Brain microvascular endothelial cell (primary cell): Measurements from ENCODE around the gene HAUS7.

Experiments used
- DNase-seq: peaks from one replicate; pipeline ENCODE4 v3.0.0-alpha.2; 2020
- H3K27ac ChIP-seq: fragments of 250-450 bp; sonication (Bioruptor Pico); 2 replicates; pipeline ENCODE4 v1.5.1; 2020; ENCODE audit warnings: mild to moderate bottlenecking, moderate library complexity
- H3K27me3 ChIP-seq: fragments of 250-450 bp; sonication (Bioruptor Pico); replicated peaks from 2 replicates; pipeline ENCODE4 v1.5.1; 2020; ENCODE audit warnings: mild to moderate bottlenecking
- H3K36me3 ChIP-seq: fragments of 250-450 bp; sonication (Bioruptor Pico); replicated peaks from 2 replicates; pipeline ENCODE4 v1.5.1; 2020; ENCODE audit warnings: mild to moderate bottlenecking
- H3K4me3 ChIP-seq: 2 replicates; pipeline ENCODE4 v1.5.1; 2011; ENCODE audit warnings: low read depth, mild to moderate bottlenecking, control low read depth, low read length, moderate library complexity
- in situ Hi-C: cut with HindIII; loops from 2 replicates; pipeline ENCODE4 v1.10.0; 2017; ENCODE audit warnings: low sequenced_read_pairs, low pct_ligation_motif_present
- TF ChIP-seq, protein P1 (sequence below): IDR thresholded peaks from 2 replicates; pipeline ENCODE4 v1.5.1; 2011; ENCODE audit warnings: low read depth, mild to moderate bottlenecking, moderate library complexity, low read length, control low read depth, inconsistent platforms; ENCODE audit errors: missing control alignments

HAUS7 gene

DNA sequence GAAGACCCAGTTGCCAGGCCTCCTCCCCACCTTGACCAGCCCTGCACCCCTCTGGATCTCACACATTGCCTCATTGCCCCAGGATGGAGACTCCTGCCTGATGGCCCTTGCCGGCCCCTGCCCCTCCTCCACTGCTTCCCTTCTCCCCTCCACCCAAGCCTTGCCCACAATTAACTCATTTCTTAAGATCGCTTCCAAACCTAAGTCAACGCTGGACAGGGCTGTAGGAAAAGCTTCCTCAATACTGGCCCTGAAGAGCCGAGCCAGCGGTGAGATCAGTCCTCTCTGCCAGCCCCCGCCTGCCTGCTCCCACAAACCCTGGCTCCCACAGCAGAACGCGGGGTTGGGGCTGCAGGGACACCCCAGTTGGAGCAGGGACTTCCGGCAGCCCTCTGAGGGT is 7.5 kb upstream of the HAUS7 start:
- in situ Hi-C loops: no loop called here
- DNase-seq: no peak
- Histone ChIP-seq H3K36me3 (no peaks in the 10 kb centered on the region), H3K4me3 (no peak overlapping the region), H3K27me3 (no peaks in the 10 kb centered on the region), H3K27ac (no peak overlapping the region)
- TF ChIP-seq, protein P1, sequence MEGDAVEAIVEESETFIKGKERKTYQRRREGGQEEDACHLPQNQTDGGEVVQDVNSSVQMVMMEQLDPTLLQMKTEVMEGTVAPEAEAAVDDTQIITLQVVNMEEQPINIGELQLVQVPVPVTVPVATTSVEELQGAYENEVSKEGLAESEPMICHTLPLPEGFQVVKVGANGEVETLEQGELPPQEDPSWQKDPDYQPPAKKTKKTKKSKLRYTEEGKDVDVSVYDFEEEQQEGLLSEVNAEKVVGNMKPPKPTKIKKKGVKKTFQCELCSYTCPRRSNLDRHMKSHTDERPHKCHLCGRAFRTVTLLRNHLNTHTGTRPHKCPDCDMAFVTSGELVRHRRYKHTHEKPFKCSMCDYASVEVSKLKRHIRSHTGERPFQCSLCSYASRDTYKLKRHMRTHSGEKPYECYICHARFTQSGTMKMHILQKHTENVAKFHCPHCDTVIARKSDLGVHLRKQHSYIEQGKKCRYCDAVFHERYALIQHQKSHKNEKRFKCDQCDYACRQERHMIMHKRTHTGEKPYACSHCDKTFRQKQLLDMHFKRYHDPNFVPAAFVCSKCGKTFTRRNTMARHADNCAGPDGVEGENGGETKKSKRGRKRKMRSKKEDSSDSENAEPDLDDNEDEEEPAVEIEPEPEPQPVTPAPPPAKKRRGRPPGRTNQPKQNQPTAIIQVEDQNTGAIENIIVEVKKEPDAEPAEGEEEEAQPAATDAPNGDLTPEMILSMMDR: no peak

DNA sequence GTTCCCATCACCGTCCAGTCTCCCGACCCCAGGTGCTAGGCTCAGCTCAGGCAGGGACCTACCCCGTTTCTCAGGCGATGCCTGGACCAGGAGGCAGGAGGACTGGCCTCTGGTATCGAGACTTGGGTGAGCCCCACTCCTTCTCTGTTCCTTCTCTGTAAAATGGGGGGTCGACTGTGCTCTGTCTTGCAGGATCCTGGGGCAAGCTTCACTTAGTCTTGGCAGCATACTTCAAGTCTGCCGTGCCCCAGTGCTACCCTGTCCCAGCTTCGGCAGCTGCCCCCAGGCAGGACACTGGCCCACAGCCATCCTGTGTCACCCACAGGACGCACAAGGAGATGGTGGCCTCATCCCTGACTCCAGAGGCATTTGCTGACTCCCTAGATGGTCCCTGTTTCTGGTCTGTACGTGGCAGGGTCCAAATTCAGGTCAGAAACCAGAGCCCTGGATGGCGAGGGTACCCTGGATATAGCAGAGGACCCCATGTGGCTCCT is 7.0 kb upstream of the HAUS7 start:
- no peak overlapping the region for H3K4me3 ChIP-seq
- in situ Hi-C loops: no loop called here
- TF ChIP-seq, protein P1: no peak
- H3K36me3 ChIP-seq: no peaks in the 10 kb centered on the region
- no peaks in the 10 kb centered on the region for H3K27me3 ChIP-seq
- H3K27ac ChIP-seq: no peak overlapping the region
- no peak for DNase-seq

GRCh38 chrX:153476666-153477363 is 6.4 kb upstream of the HAUS7 start:
- peak overlapping the region; percentile 42 for H3K27ac ChIP-seq
- no peak for DNase-seq
- in situ Hi-C loops: no loop called here
- TF ChIP-seq, protein P1: no peak
- H3K36me3 ChIP-seq: no peaks in the 10 kb centered on the region
- no peaks in the 10 kb centered on the region for H3K27me3 ChIP-seq
- no peak overlapping the region for H3K4me3 ChIP-seq

DNA sequence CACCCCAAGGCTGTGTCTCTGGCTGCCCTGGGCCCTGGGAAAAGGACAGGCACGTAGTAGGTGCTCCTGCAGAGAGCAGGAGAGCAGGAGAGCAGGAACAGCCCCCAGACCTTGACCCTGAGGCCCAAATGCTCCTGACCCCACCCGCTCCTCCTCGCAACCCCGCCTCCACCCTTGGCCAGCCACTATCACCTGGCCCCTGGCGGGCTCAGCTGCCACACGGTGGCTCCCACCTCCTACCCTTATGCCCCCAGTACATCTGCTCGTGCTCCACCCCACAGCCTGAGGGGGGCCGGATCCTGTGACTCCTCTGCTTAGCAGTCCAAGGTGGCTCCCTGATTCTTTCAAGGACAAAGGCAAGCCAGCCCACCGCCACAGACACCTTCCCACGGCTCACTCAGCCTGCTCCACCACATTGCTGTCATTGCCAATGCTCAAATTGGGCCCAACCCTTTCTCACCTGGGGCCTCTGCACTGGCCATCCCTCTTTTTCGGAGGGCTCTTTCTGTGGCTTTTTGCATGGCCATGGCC is 5.4 kb upstream of the HAUS7 start:
- Histone ChIP-seq H3K27ac (no peak overlapping the region), H3K4me3 (no peak overlapping the region), H3K27me3 (no peaks in the 10 kb centered on the region), H3K36me3 (no peaks in the 10 kb centered on the region)
- in situ Hi-C loops: no loop called here
- no peak for DNase-seq
- TF ChIP-seq, protein P1: no peak

DNA sequence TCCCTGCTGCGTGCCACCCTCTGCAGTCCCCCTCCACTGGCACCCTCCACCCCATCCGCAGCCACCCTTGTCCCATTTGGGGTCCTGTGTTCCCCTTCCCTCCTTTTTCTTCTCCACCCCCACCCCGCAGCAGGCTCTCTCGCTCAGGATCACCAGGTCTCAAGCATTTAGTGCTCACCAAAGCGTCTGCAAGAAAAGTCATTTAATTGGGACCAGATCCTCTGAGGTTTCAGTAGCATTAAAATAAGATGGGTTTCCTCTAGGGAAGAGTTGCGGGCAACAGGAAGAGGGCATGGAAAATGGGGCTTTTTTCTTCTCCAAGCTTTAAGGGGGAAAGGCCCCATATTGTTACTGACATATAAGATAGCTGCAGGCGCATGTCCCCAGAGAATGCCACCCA is 4.9 kb upstream of the HAUS7 start:
- Histone ChIP-seq H3K27me3 (no peaks in the 10 kb centered on the region), H3K4me3 (no peak overlapping the region), H3K27ac (no peak overlapping the region), H3K36me3 (no peaks in the 10 kb centered on the region)
- TF ChIP-seq, protein P1: no peak
- no peak for DNase-seq
- in situ Hi-C loops: no loop called here

GRCh38 chrX:153474718-153475117 is 4.3 kb upstream of the HAUS7 start:
- in situ Hi-C loops: no loop called here
- Histone ChIP-seq H3K4me3 (no peak overlapping the region), H3K27ac (no peak overlapping the region), H3K27me3 (no peaks in the 10 kb centered on the region), H3K36me3 (no peaks in the 10 kb centered on the region)
- TF ChIP-seq, protein P1: no peak
- DNase-seq: no peak
